Right atrium auricular region (tissue), 2 donors: ENCODE data around the gene P4HTM. TPM values are rescaled to one million over a fixed set of nuclear protein-coding genes. Genes with fewer than 3 reads are reported as not detected.

Experiments used
- DNase-seq: peaks from one replicate; pipeline ENCODE4 v3.0.0-alpha.2; 2019; ENCODE audit warnings: low spot score
- H3K27ac ChIP-seq, 2 donors: fragments of 200-600 bp; sonication (generic); 1 replicate in 1 of 2; 2 replicates in 1 of 2; pipeline ENCODE4 v1.5.1; 2016 to 2019
- H3K27me3 ChIP-seq, 2 donors: fragments of 200-600 bp; sonication (generic); one replicate each; pipeline versions ENCODE4 v1.5.1 to v1.6.0; 2017 to 2019
- H3K36me3 ChIP-seq: fragments of 200-600 bp; sonication (generic); one replicate; pipeline ENCODE4 v1.5.1; 2016
- H3K4me1 ChIP-seq, 2 donors: fragments of 200-600 bp; sonication (generic); one replicate each; pipeline versions ENCODE4 v1.5.1 to v1.6.0; 2017 to 2019
- H3K4me3 ChIP-seq, 2 donors: fragments of 200-600 bp; sonication (generic); 1 replicate in 1 of 2; 2 replicates in 1 of 2; pipeline ENCODE4 v1.5.1; 2017 to 2019; ENCODE audit warnings: mild to moderate bottlenecking in 1 of 2, moderate library complexity in 1 of 2
- H3K9me3 ChIP-seq, 2 donors: fragments of 200-600 bp; sonication (generic); one replicate each; pipeline ENCODE4 v1.5.1; 2019
- CTCF ChIP-seq, 2 donors: fragments of 200-600 bp; sonication (generic); IDR thresholded peaks; one replicate each; pipeline ENCODE4 v1.5.1; 2019; ENCODE audit warnings: antibody characterized with exemption in 2 of 2
- total RNA-seq, 2 donors: library from RNA; depleted of rRNA; stranded (reverse); fragments of >200 nt; gene quantifications; one replicate each; pipeline ENCODE4 v1.1.0, GENCODE V29; 2016

The P4HTM gene
- total RNA-seq, 2 donors from 2014 or later, result 40.5 to 45.4 TPM

GRCh38 chr3:49021213-49021812, 31.3 kb downstream of the P4HTM start:
- no peaks in the 10 kb centered on the region for H3K9me3 ChIP-seq
- TF ChIP-seq CTCF (IDR thresholded peaks at IDR 0.05), result no peak
- peak; percentile 99 for DNase-seq
- no peaks in the 10 kb centered on the region for H3K27me3 ChIP-seq
- peaks cover 39% of the 10 kb centered on the region for H3K36me3 ChIP-seq
- peaks cover 0 to 64% of the 10 kb centered on the region in 2 donors for H3K4me1 ChIP-seq
- H3K4me3 ChIP-seq, result peak overlapping the region; percentile 85 to 94
- peak overlapping the region; percentile 100 for H3K27ac ChIP-seq

- H3K4me1 ChIP-seq, result peaks cover 0 to 63% of the 10 kb centered on the region in 2 donors
- H3K36me3 ChIP-seq, result peaks cover 41% of the 10 kb centered on the region
Observed at GRCh38 chr3:49021813-49022687, 32.0 kb downstream of the P4HTM start, which contains the start of gene NDUFAF3. TSS of gene NDUFAF3 (plus strand) at chr3:49022121. CDS start at chr3:49022145, 24 bp downstream.

GRCh38 chr3:49022688-49023171, 32.7 kb downstream of the P4HTM start:
- Histone ChIP-seq H3K27ac (peak overlapping the region; percentile 100), H3K4me3 (peak overlapping the region; percentile 85 to 94), H3K4me1 (peaks cover 0 to 58% of the 10 kb centered on the region in 2 donors), H3K36me3 (peaks cover 41% of the 10 kb centered on the region), H3K9me3 (no peaks in the 10 kb centered on the region), H3K27me3 (no peaks in the 10 kb centered on the region)
- no peak for DNase-seq
- TF ChIP-seq CTCF (IDR thresholded peaks at IDR 0.05), result no peak

More at GRCh38 chr3:49021813-49022687, 32.0 kb downstream of the P4HTM start, which contains the start of gene NDUFAF3:
- Histone ChIP-seq H3K27me3 (no peaks in the 10 kb centered on the region), H3K27ac (peak within 1 kb of the TSS; percentile 100), H3K4me3 (peak within 1 kb of the TSS; percentile 85 to 94), H3K9me3 (no peaks in the 10 kb centered on the region)
- DNase-seq, result peak; percentile 89
- TF ChIP-seq CTCF (IDR thresholded peaks at IDR 0.05), result peak; percentile 95 to 99

- no peak overlapping the region for H3K27ac ChIP-seq
- H3K36me3 ChIP-seq, result peaks cover 41% of the 10 kb centered on the region
- H3K4me1 ChIP-seq, result peaks cover 0 to 60% of the 10 kb centered on the region in 2 donors
- no peak for DNase-seq
- H3K9me3 ChIP-seq, result no peaks in the 10 kb centered on the region
- H3K4me3 ChIP-seq, result no peak overlapping the region
- TF ChIP-seq CTCF (IDR thresholded peaks at IDR 0.05), result no peak
- no peaks in the 10 kb centered on the region for H3K27me3 ChIP-seq
Observed at GRCh38 chr3:49023775-49024174, 33.7 kb downstream of the P4HTM start.

- TF ChIP-seq CTCF (IDR thresholded peaks at IDR 0.05), result no peak
- H3K4me1 ChIP-seq, result peaks cover 0 to 57% of the 10 kb centered on the region in 2 donors
Observed at GRCh38 chr3:49024449-49024848, 34.4 kb downstream of the P4HTM start.

More at GRCh38 chr3:49024449-49024848, 34.4 kb downstream of the P4HTM start:
- Histone ChIP-seq H3K9me3 (no peaks in the 10 kb centered on the region), H3K27ac (no peak overlapping the region), H3K4me3 (no peak overlapping the region), H3K27me3 (no peaks in the 10 kb centered on the region), H3K36me3 (peaks cover 41% of the 10 kb centered on the region)
- DNase-seq, result no peak
